GM19035 (cell line): Measurements from ENCODE around the gene GNAZ.
"Not testable (repeated sequence)": the region's sequence is repeated elsewhere in the genome, so short reads cannot be mapped to it uniquely, and the experiment has no call there.

ENCODE experiments used
- ATAC-seq: cut with Tn5 transposase; IDR thresholded peaks from one replicate; pipeline ENCODE4 v1.9.1; 2021; ENCODE audit not compliant: unreplicated experiment

The GNAZ gene

GRCh38 chr22:23070418-23071229, at the start of gene GNAZ:
GNAZ (plus strand) TSS chr22:23070519; CDS start chr22:23095696, 25,177 bp downstream.
- peak; percentile 35 for ATAC-seq

GRCh38 chr22:23020659-23021293, 49.5 kb upstream of the GNAZ start:
- no peak for ATAC-seq

GRCh38 chr22:23021660-23022353, 48.5 kb upstream of the GNAZ start:
- not testable (repeated sequence) for ATAC-seq

GRCh38 chr22:23023294-23023693, 47.0 kb upstream of the GNAZ start:
- no peak for ATAC-seq

- no peak for ATAC-seq
Observed at GRCh38 chr22:23026777-23027176, 43.5 kb upstream of the GNAZ start.

- not testable (repeated sequence) for ATAC-seq
Observed at GRCh38 chr22:23027849-23028248, 42.5 kb upstream of the GNAZ start.

- no peak for ATAC-seq
Observed at GRCh38 chr22:23029521-23030228, 40.6 kb upstream of the GNAZ start.

GRCh38 chr22:23031381-23031780, 38.9 kb upstream of the GNAZ start:
- no peak for ATAC-seq

- ATAC-seq = no peak
Observed at GRCh38 chr22:23031786-23032185, 38.5 kb upstream of the GNAZ start.

GRCh38 chr22:23032658-23033057, 37.7 kb upstream of the GNAZ start:
- no peak for ATAC-seq

- ATAC-seq = no peak
Observed at GRCh38 chr22:23033116-23033905, 37.0 kb upstream of the GNAZ start.

- no peak for ATAC-seq
Observed at GRCh38 chr22:23034621-23035556, 35.4 kb upstream of the GNAZ start.

GRCh38 chr22:23035557-23036277, 34.6 kb upstream of the GNAZ start:
- no peak for ATAC-seq

- no peak for ATAC-seq
Observed at GRCh38 chr22:23036684-23037428, 33.5 kb upstream of the GNAZ start.

- no peak for ATAC-seq
Observed at GRCh38 chr22:23037429-23038333, 32.6 kb upstream of the GNAZ start.

- no peak for ATAC-seq
Observed at GRCh38 chr22:23038334-23038642, 32.0 kb upstream of the GNAZ start.

- no peak for ATAC-seq
Observed at GRCh38 chr22:23038902-23039301, 31.4 kb upstream of the GNAZ start.
